RWPE2 (cell line): Measurements from ENCODE around the gene FUZ.
A peak's percentile ranks its signal among the peaks of the same experiment; 100 is the strongest.

Experiments
- ATAC-seq: fragments of 200-7000 bp; cut with Tn5 transposase; 3 replicates; pipeline ENCODE4 v1.9.1; 2021; ENCODE audit warnings: low read depth
- DNase-seq: peaks from one replicate; pipeline ENCODE4 v3.0.0-alpha.2; 2020; ENCODE audit warnings: low spot score
- H3K27ac ChIP-seq: fragments of 450-650 bp; 2 replicates; pipeline ENCODE4 v1.5.1; 2017; ENCODE audit warnings: mild to moderate bottlenecking; ENCODE audit not compliant: poor library complexity, severe bottlenecking
- H3K27me3 ChIP-seq: fragments of 250-450 bp; sonication (Bioruptor Pico); 2 replicates; pipeline ENCODE4 v1.5.1; 2021; ENCODE audit warnings: mild to moderate bottlenecking, moderate library complexity; ENCODE audit not compliant: insufficient read depth, poor library complexity, severe bottlenecking
- H3K36me3 ChIP-seq: fragments of 250-450 bp; sonication (Bioruptor Pico); 2 replicates; pipeline ENCODE4 v1.5.1; 2020; ENCODE audit warnings: low read depth, mild to moderate bottlenecking, moderate library complexity
- H3K4me1 ChIP-seq: fragments of 250-450 bp; sonication (Bioruptor Pico); 2 replicates; pipeline ENCODE4 v1.5.1; 2021; ENCODE audit warnings: mild to moderate bottlenecking, moderate library complexity; ENCODE audit not compliant: insufficient read depth, poor library complexity, severe bottlenecking
- H3K4me3 ChIP-seq: fragments of 250-450 bp; sonication (Bioruptor Pico); 2 replicates; pipeline ENCODE4 v1.5.1; 2021; ENCODE audit warnings: mild to moderate bottlenecking, moderate library complexity; ENCODE audit not compliant: severe bottlenecking
- H3K9me3 ChIP-seq: fragments of 250-450 bp; sonication (Bioruptor Pico); 2 replicates; pipeline ENCODE4 v1.5.1; 2021; ENCODE audit warnings: mild to moderate bottlenecking, moderate library complexity; ENCODE audit not compliant: severe bottlenecking
- CTCF ChIP-seq: fragments of 450-650 bp; IDR thresholded peaks from one replicate; pipeline ENCODE4 v1.5.1; 2017; ENCODE audit warnings: mild to moderate bottlenecking, moderate library complexity; ENCODE audit not compliant: poor library complexity, severe bottlenecking

FUZ gene

GRCh38 chr19:49812997-49813861, at the start of gene FUZ:
TSS of gene FUZ (minus strand) at chr19:49813292. CDS start at chr19:49813106, 186 bp downstream.
- Histone ChIP-seq H3K4me1 (peaks cover 4% of the 10 kb centered on the region), H3K27ac (peak within 1 kb of the TSS; percentile 30), H3K27me3 (no peaks in the 10 kb centered on the region), H3K4me3 (peak within 1 kb of the TSS; percentile 58), H3K36me3 (no peaks in the 10 kb centered on the region), H3K9me3 (no peaks in the 10 kb centered on the region)
- no peak for TF ChIP-seq CTCF
- DNase-seq (peak; percentile 95), ATAC-seq (peak; percentile 67)

GRCh38 chr19:49862391-49863253, 49.5 kb upstream of the FUZ start:
- H3K36me3 ChIP-seq = peaks cover 72% of the 10 kb centered on the region
- no peaks in the 10 kb centered on the region for H3K9me3 ChIP-seq
- no peak overlapping the region for H3K4me3 ChIP-seq
- H3K27me3 ChIP-seq = no peaks in the 10 kb centered on the region
- DNase-seq (no peak), ATAC-seq (no peak)
- H3K4me1 ChIP-seq = peaks cover 10% of the 10 kb centered on the region
- no peak overlapping the region for H3K27ac ChIP-seq
- TF ChIP-seq CTCF = peak; percentile 17

- H3K9me3 ChIP-seq = no peaks in the 10 kb centered on the region
- no peak overlapping the region for H3K27ac ChIP-seq
- H3K4me3 ChIP-seq = no peak overlapping the region
- DNase-seq (no peak), ATAC-seq (no peak)
- peaks cover 81% of the 10 kb centered on the region for H3K36me3 ChIP-seq
- TF ChIP-seq CTCF = no peak
- peaks cover 10% of the 10 kb centered on the region for H3K4me1 ChIP-seq
- H3K27me3 ChIP-seq = no peaks in the 10 kb centered on the region
Observed at GRCh38 chr19:49861541-49862378, 48.7 kb upstream of the FUZ start.

GRCh38 chr19:49861107-49861506, 48.0 kb upstream of the FUZ start:
- peaks cover 81% of the 10 kb centered on the region for H3K36me3 ChIP-seq
- ATAC-seq (no peak), DNase-seq (no peak)
- no peaks in the 10 kb centered on the region for H3K27me3 ChIP-seq
- no peaks in the 10 kb centered on the region for H3K9me3 ChIP-seq
- H3K4me1 ChIP-seq = peaks cover 7% of the 10 kb centered on the region
- H3K4me3 ChIP-seq = no peak overlapping the region
- TF ChIP-seq CTCF = no peak
- no peak overlapping the region for H3K27ac ChIP-seq
